Lower leg skin (tissue), 3 donors: ENCODE results near the gene KRTAP2-2.
"Not testable (repeated sequence)": the region's sequence is repeated elsewhere in the genome, so short reads cannot be mapped to it uniquely, and the experiment has no call there.

Experiments
- CTCF ChIP-seq, 3 donors: fragments of 450-650 bp; IDR thresholded peaks; one replicate each; pipeline ENCODE4 v1.5.1; 2016; ENCODE audit warnings: antibody characterized with exemption in 3 of 3, mild to moderate bottlenecking in 3 of 3, moderate library complexity in 2 of 3
- POLR2A ChIP-seq, 2 donors: fragments of 450-650 bp; IDR thresholded peaks; one replicate each; pipeline ENCODE4 v1.6.1; 2016 to 2017; ENCODE audit warnings: antibody characterized with exemption in 2 of 2, mild to moderate bottlenecking in 1 of 2, moderate library complexity in 1 of 2

GRCh38 chr17:41055130-41055529 lies at the start of gene KRTAP2-2:
- not testable (repeated sequence) for TF ChIP-seq CTCF, POLR2A (IDR thresholded peaks at IDR 0.05)
